Measurements from ENCODE around the gene BRF1. TPM values are rescaled to one million over a fixed set of nuclear protein-coding genes. Genes with fewer than 3 reads are reported as not detected.
A peak's percentile ranks its signal among the peaks of the same experiment; 100 is the strongest.

BRF1 gene
- total and polyA plus RNA-seq, 2 of the 13 experiments (the other 11 are each of a cell fraction or from before 2014, with no cell fraction given) = 5.1 to 11.0 TPM

GRCh38 chr14:105285174-105285573 is 15.6 kb downstream of the BRF1 start:
- DNase-seq (ENCODE audit: low spot score) (no peak), FAIRE-seq (no peak), ATAC-seq (no peak)
- ChIA-PET POLR2A (no interaction called here), CTCF (ENCODE audit: low intra/inter-chr PET ratio, low total read pairs) (no interaction called here)
- Histone ChIP-seq H2AFZ (ENCODE audit: low read length) (no peak overlapping the region), H3K9ac (ENCODE audit: insufficient read depth, low read depth, low read length) (no peak overlapping the region), H3K36me3 (replicated peaks in 1 of 2; ENCODE audit: control insufficient read depth in 1 of 2, insufficient read depth in 2 of 2, low read length in 2 of 2) (peaks cover 7 to 18% of the 10 kb centered on the region in 2 experiments; a peak in 3 of 5 replicates), H3K4me1 (ENCODE audit: insufficient read depth, low read length) (peaks cover 6% of the 10 kb centered on the region; the same call in 1 of the 2 replicates), H3K79me2 (ENCODE audit: insufficient read depth, low read length) (peaks cover 30% of the 10 kb centered on the region), H4K20me1 (ENCODE audit: insufficient read depth, low read length) (peaks cover 6% of the 10 kb centered on the region; the same call in 1 of the 2 replicates), H3K4me3 (replicated peaks in 1 of 3; ENCODE audit: insufficient read depth in 1 of 3, low read depth in 2 of 3, low read length in 3 of 3) (no peak overlapping the region), H3K27me3 (ENCODE audit: control insufficient read depth in 1 of 2, insufficient read depth in 2 of 2, low read length in 2 of 2) (no peaks in the 10 kb centered on the region), H3K27ac (ENCODE audit: extremely low read length, insufficient read depth, low read length) (no peak overlapping the region), H3K9me3 (ENCODE audit: low read length) (no peaks in the 10 kb centered on the region), H3K4me2 (ENCODE audit: low read depth, low read length) (no peak overlapping the region)
- 95% methylated on average over 8 of the region's 8 CpGs for WGBS (ENCODE audit: low lambda C conversion rate)
- TF ChIP-seq ZNF883 (CRISPR knock-in tag; IDR thresholded peaks at IDR 0.05; ENCODE audit: not compliant biosample characterization) = no peak
- no peak for TF ChIP-seq PAX8 (CRISPR knock-in tag; IDR thresholded peaks at IDR 0.05; ENCODE audit: borderline replicate concordance)
- in situ Hi-C loops (cut with HindIII; ENCODE audit: extremely low pct_ligation_motif_present, low pct_unique_long_range_greater_than_20kb) (no loop called here), intact Hi-C loops (cut with micrococcal nuclease; ENCODE audit: unreplicated experiment) (no loop called here)
- BruUV-seq (replicated peaks) = TSS peak; percentile 43

GRCh38 chr14:105283899-105284298 is 16.9 kb downstream of the BRF1 start:
- Histone ChIP-seq H3K4me3 (replicated peaks in 1 of 3; ENCODE audit: insufficient read depth in 1 of 3, low read depth in 2 of 3, low read length in 3 of 3) (no peak overlapping the region), H3K9ac (ENCODE audit: insufficient read depth, low read depth, low read length) (no peak overlapping the region), H3K79me2 (ENCODE audit: insufficient read depth, low read length) (peaks cover 33% of the 10 kb centered on the region), H2AFZ (ENCODE audit: low read length) (no peak overlapping the region), H3K36me3 (replicated peaks in 1 of 2; ENCODE audit: control insufficient read depth in 1 of 2, insufficient read depth in 2 of 2, low read length in 2 of 2) (peaks cover 7 to 19% of the 10 kb centered on the region in 2 experiments; a peak in 3 of 5 replicates), H3K4me1 (ENCODE audit: insufficient read depth, low read length) (peaks cover 6% of the 10 kb centered on the region; the same call in 1 of the 2 replicates), H3K4me2 (ENCODE audit: low read depth, low read length) (no peak overlapping the region), H4K20me1 (ENCODE audit: insufficient read depth, low read length) (peaks cover 11% of the 10 kb centered on the region; the same call in 1 of the 2 replicates), H3K9me3 (ENCODE audit: low read length) (no peaks in the 10 kb centered on the region), H3K27me3 (ENCODE audit: control insufficient read depth in 1 of 2, insufficient read depth in 2 of 2, low read length in 2 of 2) (no peaks in the 10 kb centered on the region), H3K27ac (ENCODE audit: extremely low read length, insufficient read depth, low read length) (no peak overlapping the region)
- CTCF ChIA-PET (ENCODE audit: low intra/inter-chr PET ratio, low total read pairs) = no interaction called here
- ATAC-seq (no peak), DNase-seq (ENCODE audit: low spot score) (no peak), FAIRE-seq (no peak)
- WGBS (ENCODE audit: low lambda C conversion rate) = 98% methylated on average over 15 of the region's 15 CpGs
- BruUV-seq (replicated peaks) = no TSS peak
- in situ Hi-C loops (cut with HindIII; ENCODE audit: extremely low pct_ligation_motif_present, low pct_unique_long_range_greater_than_20kb) = loop anchor here (5.0 kb wide), 1 partner anchor 82 kb away; no protein-coding TSS in a partner anchor
- POLR2A ChIA-PET = no interaction called here
- intact Hi-C loops (cut with micrococcal nuclease; ENCODE audit: unreplicated experiment) = no loop called here
- no peak for TF ChIP-seq FOXK1 (CRISPR knock-in tag; IDR thresholded peaks at IDR 0.05; ENCODE audit: borderline replicate concordance, low read depth)
- TF ChIP-seq SP140L (CRISPR knock-in tag; IDR thresholded peaks at IDR 0.05; ENCODE audit: borderline replicate concordance) = no peak
- no peak for TF ChIP-seq HNF4G (IDR thresholded peaks at IDR 0.05; ENCODE audit: borderline replicate concordance, low read depth, low read length)
- TF ChIP-seq HNF4G (CRISPR knock-in tag; IDR thresholded peaks at IDR 0.05; ENCODE audit: borderline replicate concordance, low read depth) = no peak
- TF ChIP-seq KLF16 (CRISPR knock-in tag; IDR thresholded peaks at IDR 0.05) = no peak
- TF ChIP-seq FLYWCH1 (CRISPR knock-in tag; IDR thresholded peaks at IDR 0.05) = no peak
- TF ChIP-seq POGZ (CRISPR knock-in tag; IDR thresholded peaks at IDR 0.05) = no peak
- TF ChIP-seq HNRNPK (IDR thresholded peaks at IDR 0.05; ENCODE audit: low read depth, low read length, poor library complexity, severe bottlenecking) = no peak
- TF ChIP-seq DZIP1 (CRISPR knock-in tag; IDR thresholded peaks at IDR 0.05) = no peak
- TF ChIP-seq ZBTB44 (CRISPR knock-in tag; IDR thresholded peaks at IDR 0.05) = no peak

All from HepG2 (cell line).